ENCODE measurements around the gene PHOSPHO1.

DNA sequence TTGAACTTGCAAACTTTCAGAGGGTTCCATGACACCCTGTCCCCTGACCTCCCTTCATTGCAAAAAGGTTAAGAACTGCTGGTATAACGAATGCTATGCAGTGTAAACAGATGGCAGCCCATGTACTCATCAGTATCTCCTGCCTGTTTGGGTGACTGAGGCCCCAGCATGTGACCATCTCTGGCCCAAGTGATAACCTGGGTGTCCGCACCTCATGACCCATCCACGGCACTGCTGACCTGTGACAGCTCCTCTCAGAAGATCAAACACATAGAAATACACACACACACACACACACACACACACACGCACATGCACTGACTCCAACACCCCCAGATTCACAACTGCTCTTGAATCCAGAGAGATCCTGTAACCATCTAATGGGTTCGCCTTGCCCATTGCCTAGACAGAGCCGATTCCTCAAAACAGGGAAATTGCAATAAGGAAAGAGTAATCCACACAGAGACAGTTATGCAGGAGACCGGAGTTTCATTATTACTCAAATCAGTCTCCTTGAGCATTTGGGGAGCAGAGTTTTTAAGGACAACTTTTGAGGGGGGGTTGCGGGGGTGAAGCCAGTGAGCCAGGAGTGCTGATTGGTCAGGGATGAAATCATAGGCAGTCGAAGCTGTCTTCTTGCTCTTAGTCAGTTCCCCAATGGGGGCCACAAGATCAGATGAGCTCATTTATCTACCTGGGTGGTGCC lies 11.3 kb upstream of the PHOSPHO1 start:
- TF ChIP-seq, protein P1, sequence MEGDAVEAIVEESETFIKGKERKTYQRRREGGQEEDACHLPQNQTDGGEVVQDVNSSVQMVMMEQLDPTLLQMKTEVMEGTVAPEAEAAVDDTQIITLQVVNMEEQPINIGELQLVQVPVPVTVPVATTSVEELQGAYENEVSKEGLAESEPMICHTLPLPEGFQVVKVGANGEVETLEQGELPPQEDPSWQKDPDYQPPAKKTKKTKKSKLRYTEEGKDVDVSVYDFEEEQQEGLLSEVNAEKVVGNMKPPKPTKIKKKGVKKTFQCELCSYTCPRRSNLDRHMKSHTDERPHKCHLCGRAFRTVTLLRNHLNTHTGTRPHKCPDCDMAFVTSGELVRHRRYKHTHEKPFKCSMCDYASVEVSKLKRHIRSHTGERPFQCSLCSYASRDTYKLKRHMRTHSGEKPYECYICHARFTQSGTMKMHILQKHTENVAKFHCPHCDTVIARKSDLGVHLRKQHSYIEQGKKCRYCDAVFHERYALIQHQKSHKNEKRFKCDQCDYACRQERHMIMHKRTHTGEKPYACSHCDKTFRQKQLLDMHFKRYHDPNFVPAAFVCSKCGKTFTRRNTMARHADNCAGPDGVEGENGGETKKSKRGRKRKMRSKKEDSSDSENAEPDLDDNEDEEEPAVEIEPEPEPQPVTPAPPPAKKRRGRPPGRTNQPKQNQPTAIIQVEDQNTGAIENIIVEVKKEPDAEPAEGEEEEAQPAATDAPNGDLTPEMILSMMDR (IDR thresholded peaks at IDR 0.05): no peak
- TF ChIP-seq ZFX (IDR thresholded peaks at IDR 0.05; ENCODE audit: borderline replicate concordance): no peak
